Astrocyte of the spinal cord (primary cell): Measurements from ENCODE around the gene SP140L.
A peak's percentile ranks its signal among the peaks of the same experiment; 100 is the strongest.

ENCODE experiments used
- DNase-seq: peaks from one replicate; pipeline ENCODE4 v3.0.0; 2011; ENCODE audit warnings: low read depth, low spot score
- H3K4me3 ChIP-seq: 2 replicates; pipeline ENCODE4 v1.5.1; 2011; ENCODE audit warnings: low read depth, mild to moderate bottlenecking, low read length, moderate library complexity
- in situ Hi-C: cut with HindIII; loops from 2 replicates; pipeline ENCODE4 v1.10.0; 2017; ENCODE audit warnings: low sequenced_read_pairs
- TF ChIP-seq, protein P1 (sequence below): IDR thresholded peaks from 2 replicates; pipeline ENCODE4 v1.5.1; 2012; ENCODE audit warnings: low read depth, mild to moderate bottlenecking, low read length, inconsistent platforms

Gene SP140L

GRCh38 chr2:230317366-230317765, 9.6 kb upstream of the SP140L start:
- DNase-seq = no peak
- in situ Hi-C loops = no loop called here
- no peak overlapping the region for H3K4me3 ChIP-seq
- TF ChIP-seq, protein P1, sequence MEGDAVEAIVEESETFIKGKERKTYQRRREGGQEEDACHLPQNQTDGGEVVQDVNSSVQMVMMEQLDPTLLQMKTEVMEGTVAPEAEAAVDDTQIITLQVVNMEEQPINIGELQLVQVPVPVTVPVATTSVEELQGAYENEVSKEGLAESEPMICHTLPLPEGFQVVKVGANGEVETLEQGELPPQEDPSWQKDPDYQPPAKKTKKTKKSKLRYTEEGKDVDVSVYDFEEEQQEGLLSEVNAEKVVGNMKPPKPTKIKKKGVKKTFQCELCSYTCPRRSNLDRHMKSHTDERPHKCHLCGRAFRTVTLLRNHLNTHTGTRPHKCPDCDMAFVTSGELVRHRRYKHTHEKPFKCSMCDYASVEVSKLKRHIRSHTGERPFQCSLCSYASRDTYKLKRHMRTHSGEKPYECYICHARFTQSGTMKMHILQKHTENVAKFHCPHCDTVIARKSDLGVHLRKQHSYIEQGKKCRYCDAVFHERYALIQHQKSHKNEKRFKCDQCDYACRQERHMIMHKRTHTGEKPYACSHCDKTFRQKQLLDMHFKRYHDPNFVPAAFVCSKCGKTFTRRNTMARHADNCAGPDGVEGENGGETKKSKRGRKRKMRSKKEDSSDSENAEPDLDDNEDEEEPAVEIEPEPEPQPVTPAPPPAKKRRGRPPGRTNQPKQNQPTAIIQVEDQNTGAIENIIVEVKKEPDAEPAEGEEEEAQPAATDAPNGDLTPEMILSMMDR = no peak

DNA sequence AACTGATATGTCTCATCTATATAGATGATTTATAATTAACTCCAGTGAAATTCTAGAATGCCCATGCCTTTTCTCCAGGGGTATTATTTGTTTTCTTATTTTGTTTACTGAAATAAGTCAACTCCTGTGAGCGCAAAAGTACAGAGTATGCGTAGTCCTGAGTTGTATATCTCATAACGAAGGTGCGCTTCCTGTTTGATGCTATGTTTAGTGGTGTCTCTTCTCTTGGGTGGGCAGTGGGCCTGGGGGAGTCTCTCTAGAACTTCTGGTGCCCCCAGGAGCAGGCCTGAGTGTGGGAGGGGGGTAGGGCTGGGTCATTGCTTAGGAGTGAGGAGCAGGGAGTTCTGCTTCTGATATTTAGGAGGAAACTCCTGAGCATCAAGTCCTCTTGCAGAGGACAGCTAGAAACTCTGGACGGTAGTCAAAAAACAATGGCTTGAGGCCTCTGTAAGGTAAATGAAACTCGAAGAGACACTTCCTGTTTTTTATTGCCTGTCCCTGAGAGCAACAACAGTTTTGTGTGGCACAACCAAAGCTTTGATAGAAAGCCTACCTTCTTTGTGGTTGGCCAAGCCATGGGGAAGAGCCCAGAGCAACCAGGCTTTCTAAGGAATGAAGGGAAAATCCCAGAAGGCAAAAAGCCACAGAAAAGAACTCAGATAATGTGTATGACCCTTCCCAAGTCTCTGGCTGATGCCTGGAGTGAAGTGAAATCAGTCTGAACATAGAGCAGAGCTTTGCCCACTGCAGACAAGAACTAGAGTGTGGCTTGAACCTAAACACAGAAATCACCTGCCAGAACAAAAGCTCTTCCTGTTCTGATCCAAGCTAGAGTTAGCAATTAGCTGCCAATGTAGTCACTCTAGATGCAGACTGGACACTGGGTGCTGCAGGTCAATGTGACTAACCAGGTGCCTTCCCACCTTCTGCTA, 8.5 kb upstream of the SP140L start:
- TF ChIP-seq, protein P1 = no peak
- no peak overlapping the region for H3K4me3 ChIP-seq
- no peak for DNase-seq
- in situ Hi-C loops = no loop called here

DNA sequence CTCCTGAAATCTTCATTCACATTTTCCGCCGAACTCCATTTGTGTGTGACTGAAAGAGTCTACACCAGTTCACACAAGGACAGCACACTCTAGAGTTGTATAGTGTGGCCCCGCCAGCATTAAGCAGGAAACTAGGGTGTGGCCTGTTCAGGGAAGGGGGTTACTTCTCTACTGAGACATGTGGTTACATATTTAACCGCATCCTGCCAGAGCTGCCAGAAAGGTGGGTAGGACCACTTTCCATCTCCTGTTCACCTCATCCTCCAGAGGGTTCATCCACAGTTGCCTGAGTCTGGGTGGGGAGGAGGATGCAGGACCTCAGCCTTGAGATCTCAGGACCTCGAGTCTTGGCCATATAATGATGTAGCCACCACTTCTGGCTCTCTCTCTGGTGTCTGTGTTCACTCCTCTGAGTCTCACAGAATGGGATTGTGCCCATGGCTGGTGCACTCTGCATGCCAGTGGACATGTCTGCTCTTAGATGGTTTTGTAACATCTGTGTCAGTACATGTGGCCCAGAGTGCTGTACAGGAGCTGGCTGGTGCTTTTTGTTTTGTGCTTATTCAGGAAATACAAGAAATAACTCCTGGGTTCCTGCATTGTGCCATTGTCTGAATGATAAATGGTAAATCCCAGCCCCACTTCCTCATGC, 7.7 kb upstream of the SP140L start:
- H3K4me3 ChIP-seq = no peak overlapping the region
- in situ Hi-C loops = no loop called here
- no peak for DNase-seq
- TF ChIP-seq, protein P1 = no peak

GRCh38 chr2:230321031-230321430, 6.0 kb upstream of the SP140L start:
- no peak overlapping the region for H3K4me3 ChIP-seq
- TF ChIP-seq, protein P1 = no peak
- no peak for DNase-seq
- in situ Hi-C loops = no loop called here

DNA sequence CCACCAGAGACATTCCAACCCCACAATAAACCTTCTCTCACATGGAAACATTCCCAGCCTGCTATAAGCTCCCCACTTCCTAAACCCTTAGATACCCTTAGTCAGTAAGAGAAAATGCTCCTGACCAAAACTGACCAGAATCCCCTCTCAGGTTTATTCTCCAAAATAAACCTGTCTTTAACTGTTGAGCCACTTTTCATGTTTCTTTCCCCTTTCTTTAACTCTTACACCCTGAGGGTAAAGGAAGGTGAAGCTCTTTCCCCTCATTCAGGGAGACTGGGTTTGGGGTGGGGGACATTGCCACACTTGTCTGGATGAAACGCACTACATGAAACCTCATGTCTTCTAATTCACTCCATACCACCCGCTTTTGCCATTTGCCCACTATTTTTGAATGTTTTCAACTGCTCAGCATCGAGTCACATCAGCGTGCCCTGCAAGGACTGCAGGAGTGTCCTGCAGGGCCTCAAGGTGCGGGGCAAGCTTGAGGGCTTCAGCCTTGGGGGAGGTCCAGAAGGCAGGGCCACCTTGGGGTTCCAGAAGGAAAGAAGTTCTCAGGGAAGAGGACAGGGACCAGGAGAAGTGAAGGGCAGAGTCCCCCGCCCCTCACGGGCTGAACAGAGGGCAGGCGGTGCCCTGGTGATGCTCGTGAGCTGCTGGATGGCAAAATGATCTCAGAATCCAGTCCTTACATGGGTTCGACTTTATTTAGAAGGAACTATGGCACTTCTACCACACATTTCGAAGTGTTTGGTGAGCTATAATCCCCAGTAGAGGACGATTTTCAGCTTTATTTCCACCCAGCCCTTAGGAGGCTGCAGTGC, 4.2 kb upstream of the SP140L start:
- no peak for DNase-seq
- no peak overlapping the region for H3K4me3 ChIP-seq
- TF ChIP-seq, protein P1 = peak; percentile 42
- in situ Hi-C loops = no loop called here

DNA sequence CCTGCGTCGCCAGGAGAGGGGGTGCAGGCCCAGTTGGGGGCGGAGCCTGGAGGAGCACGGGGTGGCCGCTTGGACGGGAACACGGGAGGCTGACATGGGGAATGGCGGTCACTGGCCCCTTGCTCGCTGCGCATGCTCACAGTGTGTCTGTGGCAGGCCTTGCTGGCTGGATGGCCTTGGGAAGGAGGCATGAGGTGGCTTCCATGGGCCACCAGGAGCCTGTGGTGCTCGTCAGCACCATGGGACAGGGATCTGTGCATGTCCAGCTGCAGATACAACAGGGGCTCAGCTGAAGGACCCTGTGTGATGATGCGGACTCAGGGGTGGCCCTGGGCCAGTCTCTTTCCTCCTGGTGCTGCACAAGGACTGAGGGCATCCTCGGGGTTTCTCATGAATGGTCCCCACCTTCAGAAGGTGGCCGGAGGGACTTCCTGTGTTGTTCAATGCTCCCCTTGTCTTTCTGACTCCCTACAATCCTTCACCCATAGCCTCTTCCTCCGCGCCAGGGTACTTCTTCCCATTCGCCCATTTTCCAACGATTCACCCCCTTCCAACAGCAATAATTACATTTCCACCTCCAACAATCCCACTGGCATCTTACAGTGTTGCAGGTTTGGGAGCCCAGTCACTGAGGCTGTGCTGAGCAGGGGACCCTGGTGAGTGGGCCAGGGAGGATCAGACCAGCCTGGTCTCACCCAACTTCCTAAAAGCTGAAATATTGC, 3.4 kb upstream of the SP140L start:
- DNase-seq = no peak
- TF ChIP-seq, protein P1 = no peak
- in situ Hi-C loops = no loop called here
- H3K4me3 ChIP-seq = no peak overlapping the region
